H1 (cell line): Measurements from ENCODE around the gene TRIM44. TPM values are rescaled to one million over a fixed set of nuclear protein-coding genes. Genes with fewer than 3 reads are reported as not detected.

Experiments
- ASH2L ChIP-seq: fragments of 200-600, 300-600 bp; sonication (generic); IDR thresholded peaks from one replicate; pipeline ENCODE4 v1.7.1; 2017; ENCODE audit warnings: low read length
- CHD7 ChIP-seq: fragments of 300-600 bp; sonication (generic); IDR thresholded peaks from 2 replicates; pipeline ENCODE4 v1.7.1; 2012; ENCODE audit warnings: low read length, moderate library complexity, mild to moderate bottlenecking, inconsistent platforms; ENCODE audit not compliant: insufficient replicate concordance
- JUN ChIP-seq: IDR thresholded peaks from 2 replicates; pipeline ENCODE4 v1.6.1; 2011; ENCODE audit warnings: low read depth, mild to moderate bottlenecking, improper control_type of control experiment, low read length
- NANOG ChIP-seq: IDR thresholded peaks from 2 replicates; pipeline ENCODE4 v1.6.1; 2011; ENCODE audit warnings: low read length, low read depth, mild to moderate bottlenecking, inconsistent platforms; ENCODE audit not compliant: insufficient read depth, poor library complexity, severe bottlenecking
- POLR2A ChIP-seq, 2 experiments: IDR thresholded peaks; 1 replicate in 1 of 2; 2 replicates in 1 of 2; pipeline ENCODE4 v1.6.1; 2011; ENCODE audit warnings: low read depth in 2 of 2, low read length in 2 of 2, mild to moderate bottlenecking in 2 of 2; ENCODE audit errors: control extremely low read depth in 1 of 2
- SIN3A ChIP-seq, 2 experiments: IDR thresholded peaks in 1 of 2; conservative IDR thresholded peaks in 1 of 2; 2 replicates each; pipeline ENCODE4 v1.6.1; 2011 to 2012; ENCODE audit warnings: low read length in 2 of 2, improper control_type of control experiment in 1 of 2, low read depth in 1 of 2, mild to moderate bottlenecking in 1 of 2
- SP2 ChIP-seq: IDR thresholded peaks from 2 replicates; pipeline ENCODE4 v1.6.1; 2012; ENCODE audit warnings: mild to moderate bottlenecking, low read length, inconsistent platforms
- TBP ChIP-seq: IDR thresholded peaks from 2 replicates; pipeline ENCODE4 v1.6.1; 2011; ENCODE audit warnings: low read depth, low read length, improper control_type of control experiment
- polyA plus RNA-seq, 7 experiments: library from polyadenylated mRNA; depleted of rRNA in 3 of 7; stranded (reverse) in 5 of 7; unstranded in 2 of 7; fragments of >200 nt in 5 of 7; fragments of 200-250 nt in 2 of 7; gene quantifications; 1 replicate in 5 of 7; 2 replicates in 1 of 7; 4 replicates in 1 of 7; pipeline versions ENCODE4 v1.2.1 to v1.2.3, GENCODE V29; 2011 to 2013; ENCODE audit warnings: missing spikeins in 2 of 7, mixed read lengths in 2 of 7
- total RNA-seq: library from RNA; stranded (reverse); fragmentation: NEBNext Ultra II Directional; extraction: Animal tissue kit (Norgen Biotek cat#: 25700); gene quantifications from 2 replicates; pipeline ENCODE4 v1.2.1, GENCODE V29; 2021
- TF ChIP-seq, protein P1 (sequence below): IDR thresholded peaks from 2 replicates; pipeline ENCODE4 v1.6.1; 2012; ENCODE audit warnings: low read length, inconsistent platforms

Gene TRIM44
- total and polyA plus RNA-seq, 2 of the 8 experiments (the other 6 are each of a cell fraction or from before 2014, with no cell fraction given) = 13.9 to 34.4 TPM

DNA sequence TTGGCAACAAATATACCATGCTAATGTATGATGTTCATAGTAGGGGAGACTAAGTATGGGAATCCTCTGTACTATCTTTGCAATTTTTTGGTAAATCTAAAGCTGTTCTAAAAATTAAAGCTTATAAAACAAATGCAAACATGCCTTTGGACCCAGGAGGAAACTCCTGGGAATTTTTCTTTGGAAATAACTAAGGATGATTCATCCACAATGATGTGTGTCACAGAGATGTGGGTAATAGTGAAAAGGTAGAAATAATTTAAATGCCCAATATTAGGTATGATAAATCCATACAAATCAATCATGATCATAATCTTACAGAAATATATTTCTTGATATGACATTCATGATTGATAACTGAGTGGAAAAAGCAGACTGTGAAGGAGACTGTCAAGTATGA, 135.8 kb downstream of the TRIM44 start (continued):
- TF ChIP-seq, protein P1, sequence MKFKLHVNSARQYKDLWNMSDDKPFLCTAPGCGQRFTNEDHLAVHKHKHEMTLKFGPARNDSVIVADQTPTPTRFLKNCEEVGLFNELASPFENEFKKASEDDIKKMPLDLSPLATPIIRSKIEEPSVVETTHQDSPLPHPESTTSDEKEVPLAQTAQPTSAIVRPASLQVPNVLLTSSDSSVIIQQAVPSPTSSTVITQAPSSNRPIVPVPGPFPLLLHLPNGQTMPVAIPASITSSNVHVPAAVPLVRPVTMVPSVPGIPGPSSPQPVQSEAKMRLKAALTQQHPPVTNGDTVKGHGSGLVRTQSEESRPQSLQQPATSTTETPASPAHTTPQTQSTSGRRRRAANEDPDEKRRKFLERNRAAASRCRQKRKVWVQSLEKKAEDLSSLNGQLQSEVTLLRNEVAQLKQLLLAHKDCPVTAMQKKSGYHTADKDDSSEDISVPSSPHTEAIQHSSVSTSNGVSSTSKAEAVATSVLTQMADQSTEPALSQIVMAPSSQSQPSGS = no peak
- TF ChIP-seq ASH2L (no peak), CHD7 (no peak), JUN (no peak), POLR2A (IDR thresholded peaks at IDR 0.05; ENCODE audit: control extremely low read depth in 1 of 2, low read depth in 2 of 2, low read length in 2 of 2) (no peak), NANOG (no peak), SP2 (no peak), SIN3A (conservative IDR thresholded peaks at IDR 0.05 in 1 of 2, IDR thresholded peaks at IDR 0.05 in 1 of 2; ENCODE audit: low read depth in 1 of 2, low read length in 2 of 2) (no peak), TBP (no peak)
